Activated gamma-delta T cell treated with anti-CD3 and anti-CD28 coated beads, Interleukin-2, amount 50 U/mL, for 16 hours (primary cell): ENCODE results near the gene KCNMA1.

Experiments used
- DNase-seq: peaks from one replicate; pipeline ENCODE4 v3.0.0-alpha.2; 2020; ENCODE audit warnings: low read depth

Gene KCNMA1

GRCh38 chr10:77634939-77635338 is 2.7 kb downstream of the KCNMA1 start:
- no peak for DNase-seq

- no peak for DNase-seq
Measured at GRCh38 chr10:77633376-77633775, 4.2 kb downstream of the KCNMA1 start.

- DNase-seq = no peak
Measured at GRCh38 chr10:77631241-77631640, 6.4 kb downstream of the KCNMA1 start.

GRCh38 chr10:77630507-77630848 is 7.1 kb downstream of the KCNMA1 start:
- no peak for DNase-seq

GRCh38 chr10:77629775-77630506 is 7.7 kb downstream of the KCNMA1 start:
- DNase-seq = no peak

GRCh38 chr10:77628906-77629730 is 8.5 kb downstream of the KCNMA1 start:
- DNase-seq = no peak

GRCh38 chr10:77626266-77626935 is 11.2 kb downstream of the KCNMA1 start:
- no peak for DNase-seq

- DNase-seq = no peak
Measured at GRCh38 chr10:77625379-77625778, 12.2 kb downstream of the KCNMA1 start.

GRCh38 chr10:77622889-77623291 is 14.7 kb downstream of the KCNMA1 start:
- no peak for DNase-seq

GRCh38 chr10:77620731-77621130 is 16.9 kb downstream of the KCNMA1 start:
- no peak for DNase-seq

- no peak for DNase-seq
Measured at GRCh38 chr10:77619964-77620703, 17.5 kb downstream of the KCNMA1 start.

- DNase-seq = no peak
Measured at GRCh38 chr10:77618117-77618516, 19.5 kb downstream of the KCNMA1 start.

GRCh38 chr10:77616766-77617165 is 20.8 kb downstream of the KCNMA1 start:
- no peak for DNase-seq

- DNase-seq = no peak
Measured at GRCh38 chr10:77614778-77615625, 22.6 kb downstream of the KCNMA1 start.

- no peak for DNase-seq
Measured at GRCh38 chr10:77613476-77614130, 24.0 kb downstream of the KCNMA1 start.

- no peak for DNase-seq
Measured at GRCh38 chr10:77611670-77612069, 25.9 kb downstream of the KCNMA1 start.

GRCh38 chr10:77611221-77611620 is 26.4 kb downstream of the KCNMA1 start:
- no peak for DNase-seq

GRCh38 chr10:77609781-77610272 is 27.8 kb downstream of the KCNMA1 start:
- DNase-seq = no peak

GRCh38 chr10:77608281-77608680 is 29.3 kb downstream of the KCNMA1 start:
- no peak for DNase-seq

- no peak for DNase-seq
Measured at GRCh38 chr10:77606751-77607150, 30.9 kb downstream of the KCNMA1 start.

- no peak for DNase-seq
Measured at GRCh38 chr10:77605466-77605865, 32.1 kb downstream of the KCNMA1 start.
